Large intestine (tissue), 12 donors: ENCODE results near the gene KRT6A. TPM values are rescaled to one million over a fixed set of nuclear protein-coding genes. Genes with fewer than 3 reads are reported as not detected.

Experiments
- DNase-seq, 2 donors: peaks; one replicate each; pipeline versions ENCODE4 v3.0.0 to v3.0.0-alpha.2; 2013
- H3K27ac ChIP-seq: one replicate; pipeline ENCODE4 v1.5.1; 2013; ENCODE audit warnings: low read length
- H3K27me3 ChIP-seq: 2 replicates; pipeline ENCODE4 v1.6.1; 2013; ENCODE audit warnings: low read length; ENCODE audit not compliant: control insufficient read depth, insufficient read depth
- H3K36me3 ChIP-seq: 2 replicates; pipeline ENCODE4 v1.6.1; 2013; ENCODE audit warnings: low read length; ENCODE audit not compliant: control insufficient read depth, insufficient read depth
- H3K4me1 ChIP-seq: one replicate; pipeline ENCODE4 v1.6.1; 2013; ENCODE audit warnings: low read length; ENCODE audit not compliant: control insufficient read depth, insufficient read depth
- H3K4me3 ChIP-seq: one replicate; pipeline ENCODE4 v1.5.1; 2013; ENCODE audit warnings: low read length
- H3K9me3 ChIP-seq: one replicate; pipeline ENCODE4 v1.6.1; 2013; ENCODE audit warnings: mild to moderate bottlenecking, low read depth, low read length, moderate library complexity; ENCODE audit not compliant: control insufficient read depth
- WGBS: methylation state at CpG from one replicate; pipeline ENCODE4 v1.1.5; 2013; ENCODE audit warnings: low lambda C conversion rate; ENCODE audit not compliant: insufficient coverage; 5-methylcytosine and 5-hydroxymethylcytosine counted together
- long read RNA-seq, 11 donors: transcript quantifications; one replicate each; lab custom pipeline, GENCODE V29; 2026
- polyA plus RNA-seq: library from polyadenylated mRNA; unstranded; fragments of 120-200 nt; gene quantifications from one replicate; pipeline ENCODE4 v1.2.1, GENCODE V29; 2013

KRT6A gene
- polyA plus RNA-seq: 0.01 TPM
- long read RNA-seq, donor 1: 0 reads
- long read RNA-seq, donor 2: 0 reads
- long read RNA-seq, donor 3: 0 reads
- long read RNA-seq, donor 4: 0 reads
- long read RNA-seq, donor 5: 0 reads
- long read RNA-seq, donor 6: 0 reads
- long read RNA-seq, donor 7: 0 reads
- long read RNA-seq, donor 8: 0 reads
- long read RNA-seq, donor 9: 0 reads
- long read RNA-seq, donor 10: 0 reads
- long read RNA-seq, donor 11: 0 reads

DNA sequence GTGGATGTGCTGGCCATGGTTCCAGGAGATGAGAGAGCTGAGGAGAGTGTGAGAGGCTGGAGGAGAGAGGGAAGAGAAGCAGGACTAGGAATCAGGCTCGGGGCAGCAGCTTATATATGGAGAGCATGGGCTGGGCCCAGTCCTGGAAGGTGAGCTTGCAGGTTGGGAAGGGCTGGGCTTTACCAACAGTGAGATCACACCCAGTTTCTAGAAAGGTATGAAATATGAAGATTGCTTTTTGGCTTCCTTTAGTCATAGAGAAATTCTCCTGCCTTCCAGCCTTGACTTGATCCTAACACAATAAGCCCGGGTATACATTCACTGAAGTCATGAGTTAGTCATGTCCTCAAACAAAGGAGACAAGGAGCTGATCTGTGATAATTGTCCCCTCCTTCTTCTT is at the start of gene KRT6A:
Gene KRT6A, minus strand, starts transcription at position 86 of the 400 bp plus-strand sequence. Its CDS starts 69 bp downstream, at position 17.
- no peaks in the 10 kb centered on the region for H3K9me3 ChIP-seq
- H3K4me1 ChIP-seq: no peaks in the 10 kb centered on the region
- H3K27ac ChIP-seq: no peak within 1 kb of the TSS
- WGBS: 100% methylated on average over 1 of the region's 2 CpGs
- no peak within 1 kb of the TSS for H3K4me3 ChIP-seq
- DNase-seq: no peak
- H3K27me3 ChIP-seq: peaks cover 13% of the 10 kb centered on the region
- H3K36me3 ChIP-seq: no peaks in the 10 kb centered on the region

- Histone ChIP-seq H3K27ac (no peak overlapping the region), H3K4me3 (no peak overlapping the region), H3K4me1 (no peaks in the 10 kb centered on the region), H3K36me3 (no peaks in the 10 kb centered on the region), H3K9me3 (no peaks in the 10 kb centered on the region), H3K27me3 (no peaks in the 10 kb centered on the region)
- no peak for DNase-seq
These were observed 49.1 kb upstream of the KRT6A start for GRCh38 chr12:52542157-52542556.

GRCh38 chr12:52541709-52542108 is 48.7 kb upstream of the KRT6A start:
- Histone ChIP-seq H3K9me3 (no peaks in the 10 kb centered on the region), H3K4me3 (no peak overlapping the region), H3K27ac (no peak overlapping the region), H3K36me3 (no peaks in the 10 kb centered on the region), H3K27me3 (no peaks in the 10 kb centered on the region), H3K4me1 (no peaks in the 10 kb centered on the region)
- DNase-seq: no peak
- no CpG with 5 or more reads among the region's 5 CpGs for WGBS

DNA sequence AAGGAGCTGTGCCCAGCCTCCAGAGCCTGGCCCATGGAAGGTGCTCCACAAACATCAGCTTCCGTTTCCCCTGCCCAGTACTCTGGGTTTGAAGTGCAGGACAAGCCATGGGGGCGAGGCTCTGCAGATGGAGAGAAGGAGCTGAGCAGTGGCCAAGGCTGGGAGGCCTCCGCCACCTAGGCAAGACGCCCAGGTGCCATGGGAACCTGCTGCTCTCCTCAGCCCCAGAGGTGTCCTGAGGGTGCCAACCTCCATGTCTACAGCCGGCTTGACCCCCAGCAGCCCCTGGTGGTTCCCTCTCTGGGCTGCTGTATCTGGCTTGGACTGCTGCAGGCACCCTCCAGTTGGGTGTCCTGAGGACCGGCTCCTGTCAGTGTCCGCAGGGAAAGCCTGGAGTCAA is 47.5 kb upstream of the KRT6A start:
- no peaks in the 10 kb centered on the region for H3K27me3 ChIP-seq
- no peak for DNase-seq
- WGBS: no CpG with 5 or more reads among the region's 7 CpGs
- no peaks in the 10 kb centered on the region for H3K36me3 ChIP-seq
- H3K9me3 ChIP-seq: no peaks in the 10 kb centered on the region
- no peak overlapping the region for H3K4me3 ChIP-seq
- no peak overlapping the region for H3K27ac ChIP-seq
- H3K4me1 ChIP-seq: no peaks in the 10 kb centered on the region

GRCh38 chr12:52539821-52540173 is 46.7 kb upstream of the KRT6A start:
- no peak for DNase-seq
- no CpG with 5 or more reads among the region's 3 CpGs for WGBS
- H3K27me3 ChIP-seq: no peaks in the 10 kb centered on the region
- no peaks in the 10 kb centered on the region for H3K9me3 ChIP-seq
- no peaks in the 10 kb centered on the region for H3K36me3 ChIP-seq
- H3K4me1 ChIP-seq: no peaks in the 10 kb centered on the region
- H3K27ac ChIP-seq: no peak overlapping the region
- H3K4me3 ChIP-seq: no peak overlapping the region

- DNase-seq: peak in 1 of 2 donors; percentile 23
- Histone ChIP-seq H3K27me3 (no peaks in the 10 kb centered on the region), H3K36me3 (no peaks in the 10 kb centered on the region), H3K4me1 (no peaks in the 10 kb centered on the region), H3K4me3 (no peak overlapping the region), H3K27ac (no peak overlapping the region), H3K9me3 (no peaks in the 10 kb centered on the region)
- no CpG with 5 or more reads among the region's 5 CpGs for WGBS
These were observed 46.2 kb upstream of the KRT6A start for GRCh38 chr12:52539083-52539820.

DNA sequence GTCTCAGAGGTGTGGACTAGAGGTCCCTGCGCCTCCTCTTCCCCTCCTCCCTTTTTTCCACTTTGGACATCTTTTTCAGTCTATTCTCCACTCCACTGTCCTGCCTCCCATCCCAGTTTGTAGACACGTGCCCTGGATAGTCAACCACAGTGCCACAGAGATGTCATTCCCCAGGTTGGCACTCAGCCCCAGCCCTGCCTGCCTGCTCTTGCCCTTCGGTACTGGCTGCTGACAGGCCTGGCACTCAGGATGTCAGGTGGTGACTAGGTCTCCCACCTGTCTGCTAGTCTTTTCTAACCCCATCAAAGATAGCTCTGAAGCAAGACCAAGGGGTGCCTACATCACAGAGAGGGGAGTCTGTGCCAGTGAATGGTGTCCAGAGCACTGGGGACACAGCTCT is 44.0 kb upstream of the KRT6A start:
- no peaks in the 10 kb centered on the region for H3K9me3 ChIP-seq
- no peaks in the 10 kb centered on the region for H3K36me3 ChIP-seq
- no peak overlapping the region for H3K4me3 ChIP-seq
- H3K4me1 ChIP-seq: no peaks in the 10 kb centered on the region
- no CpG with 5 or more reads among the region's 3 CpGs for WGBS
- no peaks in the 10 kb centered on the region for H3K27me3 ChIP-seq
- DNase-seq: no peak
- H3K27ac ChIP-seq: no peak overlapping the region

DNA sequence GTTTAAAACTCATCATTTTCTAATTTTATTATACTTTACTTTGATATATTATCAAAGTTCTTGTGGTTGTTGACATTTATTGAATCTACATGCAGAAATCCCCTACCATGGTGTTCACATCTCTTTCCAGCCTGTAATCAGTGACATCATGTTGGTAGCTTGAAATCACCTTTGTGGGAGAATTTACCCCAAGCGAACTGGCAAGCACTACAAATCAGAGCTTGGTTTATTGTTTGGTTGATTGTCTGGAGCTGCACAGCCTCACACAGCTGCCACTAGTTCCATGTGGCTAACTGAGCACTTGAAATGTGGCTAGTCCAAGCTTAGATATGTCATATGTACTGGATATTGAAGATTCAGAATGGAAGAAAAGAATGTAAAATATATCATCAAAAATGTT is 42.5 kb upstream of the KRT6A start:
- no CpG with 5 or more reads among the region's 1 CpG for WGBS
- H3K4me1 ChIP-seq: no peaks in the 10 kb centered on the region
- no peak overlapping the region for H3K27ac ChIP-seq
- no peak overlapping the region for H3K4me3 ChIP-seq
- no peak for DNase-seq
- H3K9me3 ChIP-seq: no peaks in the 10 kb centered on the region
- no peaks in the 10 kb centered on the region for H3K27me3 ChIP-seq
- no peaks in the 10 kb centered on the region for H3K36me3 ChIP-seq

DNA sequence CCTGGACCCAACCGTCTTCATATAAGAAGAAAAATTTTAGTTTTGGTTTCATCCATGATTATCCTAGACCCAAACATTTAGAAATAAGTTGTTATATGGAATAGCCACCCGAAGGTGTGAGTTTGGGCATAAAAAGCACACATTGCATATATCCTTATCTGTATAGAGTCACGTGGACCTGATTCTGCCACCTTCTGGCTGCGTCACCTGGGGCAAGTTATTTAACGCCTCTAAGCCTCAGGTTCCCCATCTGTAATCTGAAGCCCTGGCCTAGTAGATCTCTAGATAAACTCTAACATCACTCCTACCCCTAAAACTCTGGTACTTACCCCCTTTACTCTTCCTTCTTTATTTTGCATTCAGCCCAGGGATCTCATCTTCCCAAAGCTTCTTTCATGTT is 41.4 kb upstream of the KRT6A start:
- H3K4me3 ChIP-seq: no peak overlapping the region
- H3K27ac ChIP-seq: no peak overlapping the region
- H3K9me3 ChIP-seq: no peaks in the 10 kb centered on the region
- no peaks in the 10 kb centered on the region for H3K27me3 ChIP-seq
- no peak for DNase-seq
- no peaks in the 10 kb centered on the region for H3K36me3 ChIP-seq
- 67% methylated on average over 3 of the region's 5 CpGs for WGBS
- H3K4me1 ChIP-seq: no peaks in the 10 kb centered on the region

GRCh38 chr12:52533686-52534470 is 40.8 kb upstream of the KRT6A start:
- 88% methylated on average over 1 of the region's 10 CpGs for WGBS

More at GRCh38 chr12:52533686-52534470, 40.8 kb upstream of the KRT6A start:
- Histone ChIP-seq H3K9me3 (no peaks in the 10 kb centered on the region), H3K4me3 (no peak overlapping the region), H3K27ac (no peak overlapping the region), H3K36me3 (no peaks in the 10 kb centered on the region), H3K27me3 (no peaks in the 10 kb centered on the region), H3K4me1 (no peaks in the 10 kb centered on the region)
- no peak for DNase-seq
